ENCODE results near the gene NHERF2.
"Not testable (repeated sequence)": the region's sequence is repeated elsewhere in the genome, so short reads cannot be mapped to it uniquely, and the experiment has no call there.

The NHERF2 gene

DNA sequence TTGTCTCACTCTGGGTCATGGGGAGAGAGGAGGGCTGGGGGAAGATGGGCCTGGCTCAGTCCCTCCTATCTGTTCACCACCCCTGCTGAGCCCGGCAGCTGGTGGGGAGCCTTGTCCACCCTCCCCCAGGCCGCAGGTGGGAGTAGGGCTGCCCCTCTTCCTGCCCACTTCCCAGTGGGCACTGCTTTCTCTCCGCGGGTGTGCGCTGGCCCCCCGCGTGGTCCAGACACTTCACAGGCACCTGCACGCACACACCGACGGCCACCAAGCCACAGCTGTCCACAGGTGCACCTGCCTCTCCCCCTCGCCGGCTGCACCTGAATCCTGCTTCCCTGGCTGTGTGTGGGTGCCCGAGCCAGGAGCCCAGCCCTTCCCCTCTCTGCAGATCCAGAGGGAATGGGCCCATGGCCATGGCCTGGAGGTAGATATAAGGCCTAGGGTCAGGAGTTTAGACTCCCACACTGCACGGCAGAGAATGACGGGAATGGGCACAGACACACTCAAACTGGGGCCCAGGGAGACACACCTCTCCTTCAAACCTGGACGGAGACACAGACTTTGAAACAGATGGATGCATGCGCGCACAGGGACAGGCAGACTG, 2.0 kb downstream of the NHERF2 start:
- no peak for DNase-seq

GRCh38 chr16:2029350-2029749, 2.6 kb downstream of the NHERF2 start:
- DNase-seq: no peak

DNA sequence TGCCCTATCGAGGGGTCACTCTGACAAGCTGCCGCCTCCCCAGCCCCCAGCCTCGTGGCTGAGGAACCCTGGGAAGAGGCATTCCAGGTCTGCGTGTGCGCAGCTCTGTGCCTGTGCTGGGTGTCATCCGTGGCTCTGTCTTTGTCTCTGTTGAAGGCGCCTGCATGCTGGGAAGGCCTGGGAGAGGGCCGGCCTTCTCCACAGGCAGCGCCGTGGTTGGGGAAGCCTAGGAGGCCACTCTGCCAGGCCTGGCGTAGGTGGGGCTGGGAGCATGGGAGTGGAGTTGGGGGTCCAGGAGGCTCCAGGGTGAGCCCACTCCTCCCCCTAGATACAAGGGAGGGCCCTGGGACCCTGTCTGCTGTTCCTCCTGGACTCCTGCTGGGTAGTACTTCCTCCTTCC, 3.3 kb downstream of the NHERF2 start:
- no peak for DNase-seq

- DNase-seq: no peak
Observed at GRCh38 chr16:2031081-2031577, 4.4 kb downstream of the NHERF2 start.

GRCh38 chr16:2032285-2033056, 5.8 kb downstream of the NHERF2 start:
- no peak for DNase-seq

- no peak for DNase-seq
Observed at GRCh38 chr16:2033057-2033908, 6.6 kb downstream of the NHERF2 start.

- DNase-seq: not testable (repeated sequence)
Observed at GRCh38 chr16:2033909-2034695, 7.4 kb downstream of the NHERF2 start.

GRCh38 chr16:2034696-2035430, 8.2 kb downstream of the NHERF2 start:
- no peak for DNase-seq

- DNase-seq: no peak
Observed at GRCh38 chr16:2035431-2036199, 8.9 kb downstream of the NHERF2 start.

DNA sequence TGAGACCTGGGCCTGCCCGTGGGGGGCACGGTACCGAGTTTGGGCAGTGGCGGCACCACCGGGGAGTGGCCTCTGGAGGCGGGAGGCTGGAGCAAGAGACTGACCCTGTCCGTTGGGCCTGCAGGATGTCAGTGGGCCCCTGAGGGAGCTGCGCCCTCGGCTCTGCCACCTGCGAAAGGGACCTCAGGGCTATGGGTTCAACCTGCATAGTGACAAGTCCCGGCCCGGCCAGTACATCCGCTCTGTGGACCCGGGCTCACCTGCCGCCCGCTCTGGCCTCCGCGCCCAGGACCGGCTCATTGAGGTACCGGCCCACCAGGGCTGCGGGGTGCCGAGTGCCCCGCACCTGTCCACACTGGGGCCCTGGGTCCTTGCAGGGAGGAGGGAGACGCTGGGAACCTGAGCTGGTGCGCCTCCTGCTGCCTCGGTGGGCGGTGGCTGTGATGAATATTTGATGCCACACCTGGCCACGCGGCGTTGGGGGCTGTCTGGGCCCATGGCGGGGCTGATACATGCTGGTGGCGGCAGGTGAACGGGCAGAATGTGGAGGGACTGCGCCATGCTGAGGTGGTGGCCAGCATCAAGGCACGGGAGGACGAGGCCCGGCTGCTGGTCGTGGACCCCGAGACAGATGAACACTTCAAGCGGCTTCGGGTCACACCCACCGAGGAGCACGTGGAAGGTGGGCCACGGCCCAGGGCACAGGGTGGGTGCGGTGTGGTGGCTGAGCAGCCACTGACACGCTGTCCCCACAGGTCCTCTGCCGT, 9.7 kb downstream of the NHERF2 start:
- no peak for DNase-seq

DNA sequence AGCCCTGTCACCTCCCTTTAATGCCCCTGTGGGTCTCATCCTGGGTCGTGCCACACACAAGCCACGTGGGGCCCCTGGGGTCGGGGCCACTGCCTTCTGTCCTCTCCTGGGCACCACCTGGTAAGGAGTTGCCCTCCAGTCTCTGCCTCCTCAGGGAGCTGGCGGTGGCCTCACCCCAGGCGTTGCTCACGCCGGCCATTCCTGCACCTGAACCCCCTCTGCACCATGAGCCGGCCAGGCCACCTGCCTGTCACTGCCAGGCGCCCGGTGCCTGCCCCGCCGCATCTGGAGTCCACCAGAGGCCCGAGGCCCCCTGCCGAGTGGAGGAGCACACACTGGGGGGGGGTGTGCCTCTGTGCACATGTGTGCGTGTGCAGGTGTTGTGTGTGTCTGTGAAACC, 10.4 kb downstream of the NHERF2 start:
- no peak for DNase-seq

- DNase-seq: no peak
Observed at GRCh38 chr16:2037647-2038381, 11.1 kb downstream of the NHERF2 start.

GRCh38 chr16:2038382-2039231, 11.9 kb downstream of the NHERF2 start:
- no peak for DNase-seq

DNA sequence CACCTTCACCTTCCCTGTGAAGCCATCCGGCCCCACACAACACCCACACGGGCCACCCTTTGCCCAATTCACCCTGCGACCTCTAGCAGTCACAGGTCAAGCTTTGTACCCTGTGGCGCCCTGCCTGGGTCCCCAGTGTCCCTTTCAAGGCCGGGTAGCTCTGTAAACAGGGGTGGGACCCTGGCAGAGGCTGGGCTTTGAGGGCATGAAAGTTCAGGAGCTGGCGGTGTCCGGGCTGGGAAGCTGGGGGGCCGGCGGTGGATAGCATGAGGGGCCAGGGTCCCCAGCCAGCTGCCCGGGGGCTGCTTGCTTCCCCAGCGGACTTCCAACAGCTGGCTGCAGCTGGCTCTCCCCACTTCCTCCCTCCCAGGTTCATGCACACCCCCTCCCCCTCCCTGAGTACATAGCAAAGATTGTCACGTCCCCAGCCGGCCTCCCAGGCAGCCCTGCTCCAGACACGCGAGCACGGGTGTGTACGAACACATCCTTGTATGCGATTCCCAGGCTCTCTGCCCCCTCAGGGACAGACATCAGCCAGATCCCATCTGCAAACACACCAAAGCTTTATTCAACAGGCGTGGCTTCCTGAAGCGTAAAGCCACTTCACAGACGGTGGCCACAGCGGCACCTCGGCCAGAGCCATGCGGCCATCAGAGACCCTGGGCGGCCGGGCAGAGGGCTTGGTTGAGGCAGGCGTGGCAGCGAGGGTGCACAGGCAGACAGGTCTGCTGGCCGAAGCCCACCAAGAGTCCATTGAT, 12.8 kb downstream of the NHERF2 start:
- no peak for DNase-seq

DNA sequence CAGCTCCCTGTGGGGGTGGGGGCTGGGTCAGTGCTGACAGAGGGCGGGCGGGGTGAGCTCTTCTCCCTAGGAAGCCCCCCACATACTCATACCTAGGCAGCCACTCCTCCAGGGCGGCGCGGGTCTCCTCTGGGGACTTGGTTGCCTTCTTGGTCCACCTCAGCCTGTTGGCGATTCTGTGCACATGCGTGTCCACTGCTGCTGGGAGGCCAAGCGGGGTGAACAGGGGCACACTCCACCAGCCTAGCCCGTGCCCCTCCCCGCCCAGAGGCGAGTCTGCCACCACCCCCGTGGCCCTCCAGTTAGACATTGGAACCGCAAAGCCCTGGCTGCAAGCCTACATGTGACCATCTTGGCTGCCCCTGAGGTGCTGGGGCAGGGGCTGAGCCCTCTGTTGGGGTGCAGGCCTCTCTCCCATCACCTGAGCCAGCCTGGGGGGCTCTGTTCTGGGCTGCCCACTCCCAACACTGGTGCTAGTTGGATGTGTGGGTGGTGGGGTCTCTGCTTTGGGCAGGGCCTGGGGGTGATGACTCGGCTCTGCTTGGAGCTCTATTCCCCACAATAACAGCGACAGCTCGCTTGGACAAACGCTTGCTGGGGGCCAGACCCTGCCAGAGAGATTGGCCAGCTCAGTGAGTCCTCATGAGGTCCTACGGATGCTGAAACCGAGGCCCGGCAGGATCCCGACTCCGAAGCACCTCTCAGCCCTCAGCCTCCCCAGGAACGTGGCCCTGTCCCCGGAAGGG, 13.5 kb downstream of the NHERF2 start:
- no peak for DNase-seq

- DNase-seq: no peak
Observed at GRCh38 chr16:2040787-2041522, 14.3 kb downstream of the NHERF2 start.

Data from activated CD4-positive, alpha-beta T cell treated with anti-CD3 and anti-CD28 coated beads, Interleukin-10, Interleukin-2, amounts not matched to agents 100 ng/mL and 50 ng/mL, durations not matched to agents 16 hours and 8 hours (primary cell).